ENCODE results near the gene TMEM52.

TMEM52 gene

GRCh38 chr1:1900883-1901640 lies 18.0 kb downstream of the TMEM52 start:
- no peak for ATAC-seq
- no peak for TF ChIP-seq ZFP3 (CRISPR knock-in tag; IDR thresholded peaks at IDR 0.05)
- TF ChIP-seq CSDC2 (CRISPR knock-in tag; IDR thresholded peaks at IDR 0.05): no peak
- TF ChIP-seq ZFP30 (CRISPR knock-in tag; IDR thresholded peaks at IDR 0.05): no peak
- no peak for TF ChIP-seq TSHZ2 (CRISPR knock-in tag; IDR thresholded peaks at IDR 0.05)
- TF ChIP-seq CREB5 (CRISPR knock-in tag; IDR thresholded peaks at IDR 0.05; ENCODE audit: low read depth): no peak

GRCh38 chr1:1899967-1900327 lies 19.1 kb downstream of the TMEM52 start:
- TF ChIP-seq BACH2 (CRISPR knock-in tag; IDR thresholded peaks at IDR 0.05; ENCODE audit: borderline replicate concordance) (no peak), PATZ1 (CRISPR knock-in tag; IDR thresholded peaks at IDR 0.05; ENCODE audit: borderline replicate concordance) (no peak), CSDC2 (CRISPR knock-in tag; IDR thresholded peaks at IDR 0.05) (no peak), TSHZ2 (CRISPR knock-in tag; IDR thresholded peaks at IDR 0.05) (no peak), ZNF70 (CRISPR knock-in tag; IDR thresholded peaks at IDR 0.05) (no peak), ZFP3 (CRISPR knock-in tag; IDR thresholded peaks at IDR 0.05) (no peak), TOX (CRISPR knock-in tag; IDR thresholded peaks at IDR 0.05; ENCODE audit: borderline replicate concordance) (no peak), CREB5 (CRISPR knock-in tag; IDR thresholded peaks at IDR 0.05; ENCODE audit: low read depth) (no peak), CSRNP3 (CRISPR knock-in tag; IDR thresholded peaks at IDR 0.05) (no peak), ZFP30 (CRISPR knock-in tag; IDR thresholded peaks at IDR 0.05) (no peak), SNAI2 (CRISPR knock-in tag; IDR thresholded peaks at IDR 0.05) (no peak), ZC3H10 (CRISPR knock-in tag; IDR thresholded peaks at IDR 0.05) (no peak), GLIS3 (CRISPR knock-in tag; IDR thresholded peaks at IDR 0.05) (no peak), TCF4 (CRISPR knock-in tag; IDR thresholded peaks at IDR 0.05; ENCODE audit: borderline replicate concordance) (no peak)
- no peak for ATAC-seq

- ATAC-seq: no peak
- TF ChIP-seq SNAI2 (CRISPR knock-in tag; IDR thresholded peaks at IDR 0.05): no peak
- no peak for TF ChIP-seq ISL1 (CRISPR knock-in tag; IDR thresholded peaks at IDR 0.05)
- no peak for TF ChIP-seq CREB5 (CRISPR knock-in tag; IDR thresholded peaks at IDR 0.05; ENCODE audit: low read depth)
- TF ChIP-seq OSR1 (CRISPR knock-in tag; IDR thresholded peaks at IDR 0.05): no peak
- TF ChIP-seq POU6F1 (CRISPR knock-in tag; IDR thresholded peaks at IDR 0.05; ENCODE audit: borderline replicate concordance, low read depth): no peak
- no peak for TF ChIP-seq TOX (CRISPR knock-in tag; IDR thresholded peaks at IDR 0.05; ENCODE audit: borderline replicate concordance)
- no peak for TF ChIP-seq ARNTL (CRISPR knock-in tag; IDR thresholded peaks at IDR 0.05; ENCODE audit: borderline replicate concordance, low read depth)
- no peak for TF ChIP-seq ZFP30 (CRISPR knock-in tag; IDR thresholded peaks at IDR 0.05)
- no peak for TF ChIP-seq PPARA (CRISPR knock-in tag; IDR thresholded peaks at IDR 0.05; ENCODE audit: borderline replicate concordance)
- no peak for TF ChIP-seq ZFP3 (CRISPR knock-in tag; IDR thresholded peaks at IDR 0.05)
- TF ChIP-seq TCF4 (CRISPR knock-in tag; IDR thresholded peaks at IDR 0.05; ENCODE audit: borderline replicate concordance): no peak
- no peak for TF ChIP-seq ESRRG (CRISPR knock-in tag; IDR thresholded peaks at IDR 0.05)
Observed at GRCh38 chr1:1899266-1899966, 19.7 kb downstream of the TMEM52 start.

All from SK-N-SH treated with all-trans-retinoic acid at 6 μM for 48 hours (cell line).